ENCODE data around the gene THAP7.

Gene THAP7

DNA sequence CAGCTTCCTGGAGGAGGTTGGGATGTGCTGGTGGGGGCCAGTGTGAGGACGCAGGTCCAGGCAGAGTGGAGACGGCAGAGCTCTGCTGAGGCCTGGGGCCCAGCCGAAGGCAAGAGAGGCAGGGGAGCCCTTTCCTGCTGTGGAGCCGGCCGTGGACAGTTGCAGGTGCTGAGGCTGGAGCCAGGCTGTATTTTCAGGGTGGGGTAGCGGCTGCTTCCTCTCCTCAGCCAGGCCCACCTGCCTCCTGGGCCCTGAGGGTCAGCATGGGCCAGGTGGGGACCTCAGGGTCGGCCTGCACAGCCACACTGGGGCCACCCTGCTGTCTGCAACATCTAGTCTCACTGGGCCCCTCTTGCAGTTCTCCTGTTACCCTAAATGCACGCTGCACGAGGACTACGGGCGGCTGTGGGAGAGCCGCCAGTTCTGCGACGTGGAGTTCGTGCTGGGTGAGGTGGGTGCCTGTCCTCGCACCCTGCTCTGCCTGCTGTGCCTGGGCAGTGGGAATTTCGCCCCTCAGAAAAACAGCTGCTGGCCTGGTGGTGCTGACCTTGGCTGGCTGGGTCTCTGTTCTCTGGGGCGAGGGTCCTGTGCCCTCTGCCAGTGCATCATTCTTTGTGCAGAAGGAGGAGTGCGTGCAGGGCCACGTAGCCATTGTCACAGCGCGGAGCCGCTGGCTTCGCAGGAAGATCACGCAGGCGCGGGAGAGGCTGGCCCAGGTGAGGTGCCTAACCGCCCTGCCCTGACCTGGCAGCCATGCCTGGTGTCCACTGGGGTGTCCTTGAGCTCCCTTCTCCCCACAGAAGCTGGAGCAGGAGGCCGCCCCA lies 8.4 kb downstream of the THAP7 start:
- DNase-seq (ENCODE audit: low spot score): no peak

DNA sequence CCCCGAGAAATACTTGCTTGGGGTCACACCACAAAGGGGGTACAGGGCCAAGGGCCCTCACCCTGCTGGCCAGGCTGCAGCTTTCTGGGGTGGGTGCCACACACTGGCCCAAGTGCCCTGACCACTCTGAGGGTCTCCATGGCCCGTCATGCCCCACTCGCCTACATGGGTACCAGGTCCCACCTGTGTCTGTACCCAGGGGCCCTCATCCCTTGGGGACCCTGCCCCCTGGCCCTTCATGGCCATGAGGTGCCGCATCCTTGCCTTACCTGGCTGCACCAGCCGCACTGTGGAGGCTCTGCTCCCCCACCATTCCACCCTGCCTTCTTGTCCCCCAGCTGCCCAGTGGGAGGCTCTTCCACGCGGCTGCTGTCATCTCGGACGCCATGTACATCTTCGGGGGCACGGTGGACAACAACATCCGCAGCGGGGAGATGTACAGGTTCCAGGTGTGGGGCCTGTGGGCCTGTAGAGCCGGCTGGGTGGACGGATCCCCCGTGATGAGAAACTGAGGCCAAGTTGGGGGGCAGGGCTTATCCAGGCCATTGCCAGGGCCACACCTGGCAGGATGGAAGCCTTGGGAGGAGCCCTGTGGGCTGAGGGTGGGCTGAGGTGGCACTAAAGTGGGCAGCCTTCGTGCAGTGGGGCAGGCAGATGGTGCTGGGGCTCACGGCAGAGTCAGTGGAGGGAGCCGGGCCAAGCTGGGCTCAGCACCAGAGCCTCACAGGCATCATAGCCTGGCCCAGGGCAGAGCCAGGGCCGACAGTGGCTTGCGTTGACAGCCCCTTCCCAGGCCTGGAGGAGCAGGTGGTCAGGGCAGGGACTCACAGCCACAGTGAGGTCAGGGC lies 9.2 kb downstream of the THAP7 start:
- no peak for DNase-seq (ENCODE audit: low spot score)

DNA sequence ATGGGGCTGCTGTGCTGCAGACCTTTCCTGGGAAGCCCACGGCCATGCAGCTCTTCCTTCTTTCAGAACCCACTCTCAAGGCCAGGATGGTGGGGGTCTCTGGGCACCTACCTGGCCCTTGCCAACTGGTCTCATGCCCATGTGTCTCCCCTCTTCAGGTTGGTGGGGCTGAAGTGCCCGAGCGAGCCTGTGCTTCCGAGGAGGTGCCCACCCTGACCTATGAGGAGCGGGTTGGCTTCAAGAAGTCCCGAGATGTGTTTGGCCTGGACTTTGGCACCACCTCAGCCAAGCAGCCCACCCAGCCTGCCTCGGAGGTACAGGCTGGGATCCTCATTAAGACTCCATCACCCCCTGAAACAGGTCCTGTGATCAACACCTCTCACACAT lies 9.9 kb downstream of the THAP7 start:
- no peak for DNase-seq (ENCODE audit: low spot score)

DNA sequence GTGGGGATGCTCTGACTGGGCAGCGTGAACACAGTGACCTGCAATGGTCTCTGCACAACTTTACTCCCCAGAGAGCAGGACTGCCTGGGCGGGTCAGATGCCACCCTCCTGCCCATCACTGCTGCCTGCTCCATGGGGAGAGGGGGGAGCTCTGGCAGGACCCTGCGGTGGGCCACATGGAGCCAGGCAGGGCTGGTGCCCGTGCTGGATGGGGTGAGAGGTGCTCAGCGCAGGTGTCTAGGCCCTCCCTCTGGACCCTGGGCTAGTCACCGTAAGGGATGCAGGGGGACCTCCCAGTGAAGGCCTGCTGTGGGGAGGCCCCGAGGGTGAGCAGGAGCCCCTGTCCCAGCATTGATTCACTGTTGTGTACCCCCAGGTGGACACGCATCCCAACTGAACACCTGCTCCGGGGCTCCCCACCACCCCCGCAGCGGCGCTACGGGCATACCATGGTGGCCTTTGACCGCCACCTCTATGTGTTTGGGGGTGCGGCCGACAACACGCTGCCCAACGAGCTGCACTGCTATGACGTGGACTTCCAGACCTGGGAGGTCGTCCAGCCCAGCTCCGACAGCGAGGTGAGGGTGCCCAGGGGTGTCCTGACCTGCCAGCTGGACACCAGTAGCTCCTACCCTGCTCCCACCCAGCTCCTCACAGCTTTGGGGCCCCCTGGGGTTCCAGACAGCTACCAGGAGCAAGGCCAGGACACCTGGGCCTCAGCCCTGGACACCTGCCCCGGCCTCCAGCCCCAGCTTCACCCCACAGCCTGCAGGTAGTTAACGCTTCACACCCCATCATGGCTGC lies 10.5 kb downstream of the THAP7 start:
- DNase-seq (ENCODE audit: low spot score): no peak

DNA sequence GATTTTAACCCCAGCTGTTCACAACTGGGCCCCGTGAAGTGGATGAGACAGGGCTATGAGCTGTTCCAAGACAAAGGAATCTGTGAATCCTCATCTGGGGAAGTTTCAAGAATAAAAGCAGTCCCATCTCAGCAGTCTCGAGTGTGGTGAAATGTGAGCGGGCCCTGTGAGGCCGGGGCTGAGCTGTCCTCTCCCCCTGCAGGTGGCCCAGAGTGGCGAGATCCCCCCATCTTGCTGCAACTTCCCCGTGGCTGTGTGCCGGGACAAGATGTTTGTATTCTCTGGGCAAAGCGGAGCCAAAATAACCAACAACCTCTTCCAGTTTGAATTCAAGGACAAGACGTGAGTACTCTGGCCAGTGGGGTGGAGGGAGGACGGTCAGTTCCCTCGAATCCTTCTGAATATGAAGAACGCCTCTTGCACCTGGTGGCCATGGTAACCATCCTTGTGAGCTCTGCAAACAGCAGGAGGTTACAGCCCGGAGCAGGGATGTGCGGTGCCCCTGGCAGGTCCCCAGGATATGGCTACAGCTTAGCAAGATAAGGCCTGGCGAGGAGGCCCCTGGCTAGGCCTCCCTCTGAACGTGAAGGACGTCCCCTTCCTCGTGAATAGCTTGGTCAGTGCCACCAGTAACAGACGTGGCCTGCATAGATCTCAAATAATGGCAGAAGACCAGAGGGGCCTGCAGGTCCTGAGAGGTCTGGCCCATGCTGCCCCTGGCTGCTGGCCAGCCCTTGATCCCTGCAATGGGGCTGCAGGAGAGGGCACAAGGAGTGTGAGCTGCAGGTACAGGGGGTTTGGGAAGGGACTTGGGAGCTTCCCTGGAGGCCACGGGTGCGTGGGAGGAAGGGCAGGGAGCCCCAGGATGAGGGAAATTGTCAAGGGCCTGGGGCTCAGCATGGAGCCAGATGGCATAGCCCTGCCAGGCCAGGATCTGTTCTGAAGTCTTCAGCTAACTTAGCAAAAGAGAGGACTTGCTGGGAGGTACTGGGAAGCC lies 11.4 kb downstream of the THAP7 start:
- DNase-seq (ENCODE audit: low spot score): no peak

DNA sequence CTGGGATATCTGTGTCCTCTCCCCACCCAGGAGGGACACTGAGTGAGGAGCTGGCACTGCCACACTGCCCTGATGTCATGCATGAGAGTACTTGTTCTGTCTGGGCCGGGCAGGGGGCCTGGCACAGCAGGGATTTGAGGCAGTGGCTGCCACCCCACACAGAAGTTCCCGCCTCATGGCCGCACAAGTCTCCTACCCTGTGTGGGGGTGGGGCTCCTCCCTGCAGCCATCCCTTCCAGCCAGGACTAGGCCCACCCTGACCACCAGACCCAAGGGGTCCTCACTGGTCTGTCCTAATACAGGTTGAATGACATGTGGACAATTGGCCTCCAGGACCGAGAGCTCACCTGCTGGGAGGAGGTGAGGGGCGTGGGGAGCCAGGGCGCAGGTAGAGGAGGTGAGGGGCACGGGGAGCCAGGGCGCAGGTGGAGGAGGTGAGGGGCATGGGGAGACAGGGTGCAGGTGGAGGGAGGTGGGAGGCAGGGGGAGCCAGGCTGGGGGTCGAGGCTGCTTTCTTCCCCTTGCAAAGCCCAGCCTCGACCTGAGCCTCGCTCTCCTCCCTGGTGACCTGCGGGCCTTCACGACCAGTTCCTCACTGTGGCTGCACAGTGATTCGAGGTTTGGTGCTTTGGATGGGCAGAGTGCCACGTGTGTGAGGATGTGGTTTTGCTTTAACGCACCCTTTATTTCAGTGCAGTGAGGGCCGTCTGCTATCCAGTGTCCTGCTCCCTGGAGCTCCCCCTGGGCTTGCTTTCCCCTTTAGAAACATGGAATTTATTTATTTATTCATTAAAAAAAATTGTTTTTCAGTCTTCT lies 12.4 kb downstream of the THAP7 start:
- DNase-seq (ENCODE audit: low spot score): no peak

DNA sequence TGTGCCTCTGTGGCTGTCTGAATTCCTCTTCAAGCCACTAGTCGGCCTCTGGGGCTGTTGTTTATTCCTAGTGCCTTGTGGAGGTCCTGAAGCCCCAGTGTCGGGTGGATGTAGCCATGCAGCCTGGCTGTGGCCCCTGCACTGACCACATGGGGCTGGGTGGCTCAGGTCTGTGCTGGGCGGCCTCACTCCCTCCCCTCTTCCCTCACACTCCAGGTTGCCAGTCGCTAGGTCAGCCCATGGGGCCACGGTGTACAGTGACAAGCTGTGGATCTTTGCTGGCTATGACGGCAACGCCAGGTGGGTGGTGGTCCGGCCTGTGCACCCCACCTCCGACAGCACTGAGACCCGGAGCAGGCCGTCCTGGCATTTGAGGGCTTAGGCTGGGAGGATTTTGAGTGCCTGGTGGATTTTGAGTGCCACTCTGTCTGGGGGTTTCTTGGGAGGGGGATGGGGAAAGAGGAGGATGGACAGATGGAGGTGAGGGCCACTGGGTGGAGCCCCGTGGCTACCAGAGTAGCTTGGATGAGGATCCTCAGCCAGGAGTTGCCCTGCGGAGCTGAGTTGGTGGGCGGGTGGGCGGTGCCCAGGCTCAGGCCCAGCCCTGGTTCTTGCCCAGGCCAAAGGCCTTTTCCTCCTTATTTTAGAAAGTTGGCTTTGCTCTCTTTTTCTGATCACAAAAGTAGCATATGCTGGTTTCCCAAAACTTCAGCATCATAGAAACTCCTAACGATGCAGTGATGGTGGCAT lies 13.2 kb downstream of the THAP7 start:
- DNase-seq (ENCODE audit: low spot score): no peak

DNA sequence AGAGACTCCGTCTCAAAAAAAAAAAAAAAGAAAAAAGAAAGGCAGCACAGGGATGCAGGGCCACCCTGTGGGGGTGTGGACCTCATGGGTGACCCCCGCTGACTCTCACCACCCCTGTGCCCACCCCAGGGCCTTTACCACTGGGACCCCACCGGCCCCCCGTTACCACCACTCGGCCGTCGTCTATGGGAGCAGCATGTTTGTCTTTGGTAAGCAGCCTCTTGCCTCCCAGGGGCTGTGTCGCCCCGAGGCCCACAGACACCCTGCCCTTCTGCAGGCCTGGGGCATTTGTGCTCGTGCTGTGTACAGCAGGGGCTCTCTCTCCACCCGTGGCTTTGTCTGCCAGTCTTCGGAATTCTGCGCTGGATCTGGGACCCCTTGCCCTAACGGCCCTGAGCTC lies 14.5 kb downstream of the THAP7 start:
- DNase-seq (ENCODE audit: low spot score): no peak

DNA sequence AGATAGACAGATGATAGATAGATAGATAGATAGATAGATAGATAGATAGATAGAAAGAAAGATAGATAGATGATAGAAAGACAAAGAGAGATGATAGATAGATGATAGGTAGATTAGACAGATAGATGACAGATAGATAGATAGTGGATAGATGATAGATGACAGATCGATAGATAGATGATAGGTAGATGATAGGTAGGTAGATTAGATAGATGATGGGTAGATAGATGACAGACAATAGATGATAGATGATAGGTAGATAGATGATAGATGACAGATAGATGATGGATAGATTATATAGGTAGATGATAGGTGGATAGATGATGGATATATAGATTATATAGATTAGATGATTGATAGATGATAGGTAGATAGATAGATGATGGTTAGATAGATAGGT lies 15.6 kb downstream of the THAP7 start:
- DNase-seq (ENCODE audit: low spot score): no peak

DNA sequence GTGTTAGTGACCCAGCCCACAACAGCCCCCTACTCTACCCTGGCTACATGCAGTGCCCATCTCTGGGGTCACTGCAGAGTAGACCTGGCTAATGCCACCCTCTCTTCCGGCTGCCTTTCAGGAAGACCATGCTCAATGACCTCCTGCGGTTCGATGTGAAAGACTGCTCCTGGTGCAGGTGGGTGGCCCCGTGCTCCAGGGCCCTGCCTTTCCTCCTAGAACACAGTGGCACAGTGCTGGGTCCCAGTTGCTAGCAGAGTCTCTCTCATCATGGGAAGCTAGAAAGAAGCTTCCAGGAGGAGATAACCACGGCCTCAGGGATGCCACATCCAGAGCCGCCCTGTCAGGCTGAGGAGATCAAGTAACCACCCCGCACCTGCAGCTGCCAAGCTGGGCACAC lies 16.2 kb downstream of the THAP7 start:
- no peak for DNase-seq (ENCODE audit: low spot score)

DNA sequence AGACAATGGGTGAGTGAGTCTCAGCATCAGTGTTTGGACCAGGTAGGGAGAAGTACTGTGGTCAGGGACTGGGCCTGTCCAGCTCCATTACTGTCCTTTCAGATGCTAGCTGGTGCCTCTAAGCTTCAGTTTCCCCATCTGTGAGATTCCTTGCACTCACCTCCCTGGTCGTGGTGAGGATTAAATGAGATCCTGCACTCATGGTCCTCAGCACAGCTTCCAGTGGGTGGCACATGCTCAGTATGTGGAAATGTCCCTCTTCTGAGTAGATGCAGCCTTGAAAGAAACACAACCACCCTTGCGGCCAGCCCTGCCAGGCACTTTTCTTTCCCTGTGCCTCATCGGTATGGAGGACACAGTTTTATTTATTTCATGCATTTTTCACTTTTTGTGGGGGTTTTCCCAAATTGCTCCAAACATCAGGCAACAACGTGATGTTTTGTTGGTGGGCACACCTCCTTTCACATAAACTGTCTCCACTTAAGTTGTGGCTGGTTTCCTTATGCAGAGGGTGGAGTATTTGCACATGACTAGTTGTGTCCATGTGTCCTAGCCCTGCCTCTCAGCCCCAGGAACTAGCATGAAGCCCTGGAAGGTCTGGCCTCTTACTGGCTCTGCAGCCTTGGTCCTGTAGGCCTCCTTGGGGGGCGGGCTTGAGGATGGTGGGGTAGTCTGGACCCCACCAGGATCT lies 18.7 kb downstream of the THAP7 start:
- no peak for DNase-seq (ENCODE audit: low spot score)

DNA sequence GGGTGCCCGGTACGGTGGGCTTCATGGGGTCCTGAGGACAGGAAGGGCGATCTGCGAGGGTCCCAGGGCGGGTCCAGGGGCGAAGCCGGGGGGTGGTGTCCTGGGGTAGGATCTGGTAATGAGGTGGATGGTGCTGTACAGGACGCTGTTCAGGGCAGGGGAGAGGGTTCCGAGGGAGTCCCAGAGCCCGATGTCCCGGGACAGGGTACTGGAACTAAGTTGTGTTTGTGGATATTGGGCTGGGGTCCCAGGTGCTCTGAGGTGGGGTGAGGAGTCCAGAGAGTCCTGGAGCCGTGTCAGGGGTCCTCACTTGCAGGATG lies 19.4 kb downstream of the THAP7 start:
- no peak for DNase-seq (ENCODE audit: low spot score)

DNA sequence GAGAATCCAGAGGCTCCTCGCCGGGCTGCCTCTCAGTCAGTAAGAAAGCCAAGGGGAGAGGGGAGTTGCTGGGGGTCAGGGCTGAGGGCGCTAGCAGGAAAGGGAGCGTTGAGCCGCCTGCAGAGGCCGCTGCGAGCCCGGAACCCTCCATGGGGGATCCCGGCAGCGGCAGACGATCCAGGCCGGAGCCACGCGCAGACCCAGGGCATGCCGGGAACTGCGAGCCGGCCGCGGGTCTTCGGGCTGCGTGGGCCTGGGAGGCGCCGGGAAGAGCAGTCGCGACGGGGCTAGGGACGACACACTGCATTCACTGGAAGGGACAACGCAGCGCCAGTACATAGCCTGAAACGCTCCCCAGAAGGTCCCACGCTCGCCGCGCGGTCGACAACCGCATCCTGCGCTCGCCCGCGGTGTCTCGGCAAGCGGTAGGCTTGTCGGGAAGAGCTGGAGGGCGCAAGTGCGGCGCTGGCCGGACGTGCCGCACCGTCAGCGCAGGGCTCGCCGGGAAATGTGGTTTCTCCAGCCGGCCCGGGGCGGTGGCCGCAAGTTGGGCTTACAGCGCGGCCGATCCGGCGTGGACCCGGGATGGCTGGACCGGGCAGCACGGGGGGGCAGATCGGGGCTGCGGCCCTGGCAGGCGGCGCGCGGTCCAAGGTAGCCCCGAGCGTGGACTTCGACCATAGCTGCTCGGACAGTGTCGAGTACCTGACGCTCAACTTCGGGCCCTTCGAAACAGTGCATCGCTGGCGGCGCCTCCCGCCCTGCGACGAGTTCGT lies 19.9 kb downstream of the THAP7 start, which contains the start of gene LZTR1:
LZTR1 (plus strand) TSS at position 511 of the 776 bp plus-strand sequence; CDS start at position 586, 75 bp downstream.
- peak; percentile 64 for DNase-seq (ENCODE audit: low spot score)

DNA sequence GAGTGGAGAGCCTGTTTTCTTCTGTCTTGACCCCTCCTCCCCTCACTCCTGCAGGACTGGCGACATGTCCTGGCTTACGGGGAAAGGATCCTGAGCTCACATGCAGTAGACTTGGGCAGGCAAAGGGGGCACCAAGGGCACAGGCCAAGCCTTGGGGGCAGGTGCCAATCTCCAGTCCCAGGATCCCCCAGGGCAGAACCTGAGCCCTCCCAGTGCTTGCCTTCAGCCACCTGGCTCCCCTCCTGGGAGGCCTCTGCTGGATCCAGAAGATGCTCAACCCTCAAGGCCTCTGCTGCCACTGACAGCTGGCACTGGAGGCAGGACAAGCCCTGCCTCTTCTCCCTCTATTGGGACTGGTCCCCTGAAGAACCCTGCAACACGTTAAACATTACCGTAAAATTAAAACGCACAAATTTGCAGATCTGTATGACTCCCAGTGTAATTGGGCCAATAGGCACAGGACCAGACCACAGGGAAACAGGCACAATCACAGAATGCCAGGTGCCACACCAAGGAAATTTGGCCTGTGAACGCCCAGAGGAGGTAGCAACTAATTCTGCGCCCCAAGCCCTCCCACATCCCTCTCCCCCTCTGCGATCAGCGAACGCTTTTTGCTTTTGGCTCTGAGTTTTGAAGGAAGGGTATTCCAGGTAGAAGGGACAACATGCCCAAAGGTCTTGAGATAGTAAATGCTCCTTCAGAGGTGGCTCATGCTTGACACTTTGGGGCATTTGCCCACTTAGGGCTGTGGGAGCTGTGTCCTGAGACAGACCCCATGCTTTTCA lies 20.8 kb downstream of the THAP7 start:
- no peak for DNase-seq (ENCODE audit: low spot score)

DNA sequence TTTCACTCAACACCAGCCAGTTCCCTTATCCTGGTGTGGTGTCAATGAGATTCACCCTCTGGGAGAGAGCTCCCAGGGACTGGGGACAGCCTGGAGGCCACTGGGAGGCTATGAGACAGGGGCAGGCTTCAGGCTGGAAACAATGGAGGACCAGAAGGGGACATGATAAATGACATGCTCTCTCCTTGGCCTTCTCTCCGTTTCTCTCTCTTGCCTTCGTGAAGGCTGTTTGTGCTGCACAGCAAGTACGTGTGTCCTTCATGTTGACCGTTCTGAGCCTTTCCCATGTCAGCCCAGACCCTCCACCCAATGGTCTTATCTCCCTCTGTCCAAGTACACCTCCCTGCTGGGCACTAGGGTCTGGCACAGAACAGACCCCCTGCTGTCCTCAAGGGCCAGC lies 21.4 kb downstream of the THAP7 start:
- DNase-seq (ENCODE audit: low spot score): no peak

DNA sequence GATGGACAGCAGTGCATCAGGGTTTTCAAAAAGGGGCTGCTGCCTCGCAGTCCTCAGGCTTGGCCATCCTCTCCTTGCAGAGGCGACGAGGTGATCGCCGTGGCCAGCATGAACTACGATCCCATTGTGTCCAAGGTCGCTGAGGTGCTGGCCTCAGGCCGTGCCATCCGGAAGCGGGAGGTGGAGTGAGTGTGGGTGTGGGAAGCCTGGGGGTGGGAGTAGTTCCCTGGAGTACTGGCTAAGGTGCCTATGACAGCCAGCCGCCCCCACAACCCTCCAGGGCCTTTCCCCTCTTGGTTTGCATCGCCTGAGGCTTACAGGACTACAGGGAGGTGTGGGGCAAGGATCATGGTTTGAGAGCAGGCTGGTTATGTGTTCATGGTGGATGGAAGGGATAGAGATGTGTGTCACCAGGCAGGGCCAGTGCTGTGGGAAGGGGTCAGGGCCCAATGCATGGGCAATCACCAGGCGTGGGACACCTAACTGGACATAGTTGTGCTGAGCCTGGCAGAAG lies 21.9 kb downstream of the THAP7 start:
- DNase-seq (ENCODE audit: low spot score): no peak

DNA sequence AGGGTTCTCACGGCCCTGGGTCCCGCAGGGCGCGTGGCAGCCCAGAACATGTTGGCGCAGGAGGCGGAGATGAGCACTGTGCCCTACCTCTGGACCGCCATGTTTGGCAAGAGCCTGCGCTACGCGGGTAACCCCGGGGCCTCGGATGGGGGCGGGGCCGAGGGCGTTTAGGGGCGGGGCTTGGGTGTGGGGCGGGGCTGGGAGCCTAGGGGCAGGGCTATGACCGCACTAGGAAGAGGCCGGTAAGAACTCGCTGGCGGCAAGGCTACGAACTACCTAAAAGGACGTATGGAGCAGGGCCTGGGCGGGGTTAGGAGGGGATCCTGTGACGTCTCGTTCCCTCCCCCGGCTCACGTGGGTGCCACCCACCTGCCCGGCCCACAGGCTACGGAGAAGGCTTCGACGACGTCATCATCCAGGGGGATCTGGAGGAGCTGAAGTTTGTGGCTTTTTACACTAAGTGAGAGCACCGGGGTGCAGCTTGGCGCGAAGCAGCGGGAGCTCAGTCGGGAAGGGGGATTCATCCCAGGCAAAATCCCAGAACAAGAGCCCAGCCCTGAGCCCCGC lies 22.6 kb downstream of the THAP7 start:
- DNase-seq (ENCODE audit: low spot score): peak; percentile 52

Measured in CD4-positive, alpha-beta T cell treated with Interleukin-6 at 100 ng/mL for 8 hours (primary cell).